GM21367 (cell line): ENCODE data around the gene BTBD6.
"Not testable (repeated sequence)": the region's sequence is repeated elsewhere in the genome, so short reads cannot be mapped to it uniquely, and the experiment has no call there.

Experiments used
- ATAC-seq: cut with Tn5 transposase; IDR thresholded peaks from one replicate; pipeline ENCODE4 v1.9.1; 2021; ENCODE audit not compliant: unreplicated experiment

The BTBD6 gene

DNA sequence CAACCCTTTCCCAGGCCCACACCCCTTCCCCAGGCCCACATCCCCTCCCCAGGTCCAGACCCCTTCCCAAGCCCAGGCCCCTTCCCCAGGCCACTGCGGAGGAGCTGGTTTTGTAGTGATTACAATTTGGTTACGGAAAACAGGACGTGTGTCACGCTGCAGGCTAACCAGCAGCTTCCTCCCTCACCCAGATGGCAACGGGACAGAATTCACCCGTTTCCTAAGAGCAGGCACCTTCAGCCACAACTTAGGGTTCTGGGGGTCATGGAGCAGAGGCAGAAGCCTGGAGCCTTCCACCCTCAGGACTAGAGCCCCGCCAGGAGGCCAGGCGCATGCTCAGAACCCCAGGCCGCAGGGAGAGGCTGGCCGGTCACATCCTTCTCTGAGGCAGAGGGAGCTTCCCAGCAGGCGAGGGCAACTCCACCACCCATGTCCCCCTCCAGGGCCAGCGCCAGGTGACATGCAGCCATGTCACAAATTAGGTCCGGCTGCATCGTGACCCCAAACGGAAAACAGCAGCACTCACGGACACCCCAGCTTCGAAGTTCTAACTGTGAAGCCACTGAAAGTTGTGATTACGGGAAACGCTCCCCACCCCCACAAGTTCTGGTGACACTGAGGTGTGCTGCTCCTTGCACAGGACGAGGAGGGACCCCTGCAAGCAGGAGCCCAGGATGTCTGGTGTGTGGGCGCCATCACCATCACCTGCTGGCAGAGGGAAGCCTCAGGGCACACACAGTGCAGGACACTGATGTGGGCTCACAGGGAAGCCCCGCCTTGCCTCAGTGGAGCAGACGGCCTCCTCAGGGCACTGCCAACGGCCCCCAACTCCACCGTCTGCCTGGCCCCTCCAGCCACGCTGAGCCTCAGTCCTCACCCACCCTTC, 44.7 kb downstream of the BTBD6 start:
- no peak for ATAC-seq

GRCh38 chr14:105294142-105294597, 45.8 kb downstream of the BTBD6 start:
- ATAC-seq = no peak

DNA sequence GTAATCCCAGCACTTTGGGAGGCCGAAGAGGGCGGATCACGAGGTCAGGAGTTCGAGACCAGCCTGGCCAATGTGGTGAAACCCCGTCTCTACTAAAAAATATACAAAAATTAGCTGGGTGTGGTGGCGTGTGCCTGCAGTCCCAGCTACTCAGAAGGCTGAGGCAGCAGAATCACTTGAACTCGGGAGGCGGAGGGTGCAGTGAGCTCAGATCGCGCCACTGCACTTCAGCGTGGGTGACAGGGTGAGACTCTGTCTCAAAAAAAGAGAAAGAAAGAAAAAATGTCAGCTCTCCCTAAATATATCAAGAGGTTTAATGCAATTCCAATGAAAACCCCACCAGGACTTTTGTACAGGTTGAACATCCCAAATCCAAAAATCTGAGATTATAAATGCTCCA, 49.0 kb downstream of the BTBD6 start:
- ATAC-seq = not testable (repeated sequence)

DNA sequence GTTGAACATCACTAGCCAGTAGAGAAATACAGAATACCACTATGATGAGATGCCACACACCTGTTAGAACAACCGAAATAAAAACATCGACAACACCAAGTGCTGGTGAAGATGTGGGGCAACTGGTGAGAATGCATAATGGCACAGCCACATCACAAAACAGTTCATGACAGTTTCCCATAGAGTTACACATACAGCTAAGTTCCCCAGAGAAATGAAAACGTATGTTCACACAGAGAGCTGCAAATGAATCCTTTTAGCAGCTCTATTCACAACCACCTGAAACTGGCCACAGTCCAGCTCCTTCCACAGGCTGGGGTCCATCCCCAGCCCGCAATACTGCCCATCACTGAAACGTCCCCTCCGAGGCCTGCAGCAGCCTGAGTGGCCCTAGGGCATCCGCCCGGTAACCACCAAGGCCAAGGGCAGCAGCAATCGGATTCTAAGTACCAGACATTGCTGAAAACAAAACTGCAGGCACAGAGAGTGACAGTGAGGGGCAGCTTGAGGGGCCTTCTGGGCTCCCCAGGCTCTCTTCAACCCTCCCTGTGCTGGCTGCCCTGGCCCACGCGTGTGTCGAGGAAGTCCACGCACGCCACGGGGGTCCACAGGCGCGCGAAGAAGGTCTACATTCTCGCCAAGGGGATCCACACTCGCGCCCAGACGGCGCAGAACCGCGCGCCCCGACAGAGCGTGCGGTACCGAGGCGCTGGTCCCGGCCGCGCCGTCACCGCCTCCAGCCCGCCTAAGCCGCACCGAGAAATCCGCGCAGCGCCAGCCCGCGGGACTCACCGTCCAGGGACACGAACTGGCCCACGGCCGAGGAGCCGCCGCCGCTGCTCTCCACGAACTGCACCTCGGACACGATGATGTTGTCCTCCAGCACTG, 51.6 kb downstream of the BTBD6 start:
- ATAC-seq = peak; percentile 10
